DMS 273 treated with DMSO at 0.1 percent for 48 hours (cell line): Measurements from ENCODE around the gene APP.
"Not testable (repeated sequence)": the region's sequence is repeated elsewhere in the genome, so short reads cannot be mapped to it uniquely, and the experiment has no call there.

ENCODE experiments used
- DNase-seq: peaks from one replicate; lab custom pipeline; 2025; lab: John Stamatoyannopoulos, UW

Gene APP

DNA sequence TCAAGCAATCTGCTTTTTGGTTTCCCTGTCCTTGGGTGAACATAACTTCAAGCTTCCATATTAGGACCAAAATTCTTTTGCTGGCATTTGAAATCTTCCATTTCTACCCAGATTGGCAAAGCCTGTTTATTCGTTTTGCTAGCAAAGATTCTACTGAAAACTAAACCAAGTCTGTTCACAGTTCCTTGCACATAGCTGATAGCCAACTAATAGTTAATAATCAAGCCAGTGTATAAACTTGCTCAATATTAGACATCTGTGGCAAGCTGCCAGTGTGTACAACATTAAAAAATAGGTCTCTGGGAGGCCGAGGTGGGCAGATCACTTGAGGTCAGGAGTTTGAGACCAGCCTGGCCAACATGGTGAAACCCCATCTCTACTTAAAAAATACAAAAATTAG, 6.3 kb downstream of the APP start:
- no peak for DNase-seq

DNA sequence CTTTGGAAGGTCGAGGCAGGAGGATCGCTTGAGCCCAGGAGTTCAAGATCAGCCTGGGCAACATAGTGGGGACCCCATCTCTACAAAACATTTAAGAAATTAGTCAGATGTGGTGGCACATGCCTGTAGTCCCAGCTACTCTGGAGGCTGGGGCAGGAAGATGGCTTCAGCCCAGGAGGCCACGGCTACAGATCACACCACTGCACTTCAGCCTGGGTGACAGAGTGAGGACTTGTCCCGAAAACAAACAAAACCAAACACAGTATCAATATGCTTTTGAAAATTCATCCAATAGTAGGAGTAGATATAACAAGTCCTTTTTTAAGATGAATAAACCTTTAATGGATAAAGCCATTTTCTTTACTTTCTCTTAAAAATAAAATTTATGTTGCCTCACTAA, 8.5 kb downstream of the APP start:
- no peak for DNase-seq

DNA sequence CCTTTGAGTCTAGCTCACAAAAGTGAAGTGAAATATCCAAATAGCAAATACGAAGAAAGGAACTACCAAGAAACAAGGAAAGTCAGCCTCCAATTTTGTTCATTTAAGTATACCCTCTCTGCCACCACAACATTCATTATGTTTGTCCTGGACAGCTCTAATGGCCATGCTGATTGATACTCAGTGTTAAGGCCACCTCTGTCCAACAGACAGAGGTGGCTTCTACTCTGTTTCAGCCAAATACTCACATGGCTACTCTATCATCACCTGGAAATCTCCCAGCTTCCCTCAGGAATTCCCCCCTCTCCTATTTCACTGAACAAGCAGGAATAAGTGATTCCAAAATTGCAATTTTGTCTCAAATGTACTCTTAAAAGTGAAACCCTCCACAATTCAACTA, 10.7 kb downstream of the APP start:
- DNase-seq: no peak

DNA sequence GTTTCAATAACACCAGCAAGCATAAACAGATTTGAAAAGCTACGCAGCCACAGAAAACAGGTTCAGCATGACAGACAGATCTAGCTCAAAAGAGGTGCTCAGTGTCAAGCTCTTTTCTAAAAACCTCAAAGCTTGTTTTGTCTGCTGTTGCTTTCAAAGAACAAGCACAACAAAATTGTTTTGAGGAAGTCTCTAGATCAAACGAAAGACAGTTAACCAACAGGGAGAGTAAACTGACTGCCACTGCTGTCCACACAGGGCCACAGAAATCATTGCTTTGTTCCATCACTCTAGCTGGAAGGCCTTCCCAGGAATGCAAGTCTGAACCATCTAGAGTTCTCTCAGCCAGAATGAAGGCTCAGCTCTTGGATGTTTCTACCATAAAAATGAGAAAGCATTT, 12.8 kb downstream of the APP start:
- no peak for DNase-seq

DNA sequence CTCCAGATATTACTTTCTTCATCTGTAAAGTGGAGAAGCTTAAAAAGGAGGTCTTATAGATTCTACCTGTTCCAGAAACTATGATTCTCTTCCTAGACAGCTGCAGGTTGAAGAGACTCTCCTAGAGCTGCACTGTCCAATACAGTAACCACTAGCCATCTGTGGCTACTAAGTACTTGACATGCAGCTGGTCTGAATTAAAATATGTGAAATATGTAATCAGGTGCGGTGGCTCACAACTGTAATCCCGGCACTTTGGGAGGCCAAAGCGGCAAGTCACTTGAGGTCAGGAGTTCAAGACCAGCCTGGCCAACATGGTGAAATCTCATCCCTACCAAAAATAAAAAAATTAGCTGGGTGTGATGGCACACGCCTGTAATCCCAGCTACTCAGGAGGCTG, 15.8 kb downstream of the APP start:
- DNase-seq: no peak

DNA sequence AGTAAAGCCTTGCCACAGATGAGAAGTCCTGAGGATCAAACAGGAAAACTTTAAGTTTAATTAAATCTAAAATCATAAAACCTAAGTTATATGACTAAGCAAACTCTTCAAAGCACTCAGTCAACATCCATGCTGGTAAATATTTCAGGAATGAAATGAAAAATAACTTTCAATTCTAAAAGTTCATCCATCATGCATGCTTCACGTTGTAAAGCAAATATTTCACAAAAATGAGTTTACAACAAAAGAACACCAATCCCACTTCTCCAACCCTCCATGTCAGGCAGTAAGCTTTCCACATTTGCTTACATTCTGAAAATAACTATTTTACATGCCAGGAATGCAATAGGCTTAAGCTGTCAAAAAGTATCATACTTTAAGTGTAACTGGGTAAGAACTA, 16.8 kb downstream of the APP start:
- DNase-seq: no peak

DNA sequence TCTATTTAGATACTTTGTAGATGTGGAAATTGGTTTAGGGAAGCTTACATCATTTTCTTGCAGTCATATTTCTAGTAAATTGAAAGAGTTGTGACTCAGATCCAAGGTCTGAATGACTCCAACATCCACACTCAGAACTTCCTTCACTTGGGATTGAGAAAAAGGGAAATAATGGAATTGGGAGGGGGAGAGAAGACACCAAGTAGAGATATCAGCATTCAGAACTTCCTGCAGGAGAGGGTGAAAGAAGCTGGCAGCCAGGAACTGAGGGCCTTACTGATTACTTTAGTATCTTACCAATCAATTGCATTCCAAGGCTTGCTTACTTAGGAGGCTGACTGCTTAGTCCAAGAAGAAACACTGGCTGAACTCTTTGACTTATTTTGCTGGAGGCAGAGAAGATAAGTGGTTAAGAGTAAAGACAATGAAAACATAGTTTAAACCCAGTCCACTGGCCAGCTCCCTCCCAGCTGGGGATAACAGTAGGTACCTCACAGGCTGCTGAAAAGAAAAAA, 21.7 kb downstream of the APP start:
- DNase-seq: no peak

DNA sequence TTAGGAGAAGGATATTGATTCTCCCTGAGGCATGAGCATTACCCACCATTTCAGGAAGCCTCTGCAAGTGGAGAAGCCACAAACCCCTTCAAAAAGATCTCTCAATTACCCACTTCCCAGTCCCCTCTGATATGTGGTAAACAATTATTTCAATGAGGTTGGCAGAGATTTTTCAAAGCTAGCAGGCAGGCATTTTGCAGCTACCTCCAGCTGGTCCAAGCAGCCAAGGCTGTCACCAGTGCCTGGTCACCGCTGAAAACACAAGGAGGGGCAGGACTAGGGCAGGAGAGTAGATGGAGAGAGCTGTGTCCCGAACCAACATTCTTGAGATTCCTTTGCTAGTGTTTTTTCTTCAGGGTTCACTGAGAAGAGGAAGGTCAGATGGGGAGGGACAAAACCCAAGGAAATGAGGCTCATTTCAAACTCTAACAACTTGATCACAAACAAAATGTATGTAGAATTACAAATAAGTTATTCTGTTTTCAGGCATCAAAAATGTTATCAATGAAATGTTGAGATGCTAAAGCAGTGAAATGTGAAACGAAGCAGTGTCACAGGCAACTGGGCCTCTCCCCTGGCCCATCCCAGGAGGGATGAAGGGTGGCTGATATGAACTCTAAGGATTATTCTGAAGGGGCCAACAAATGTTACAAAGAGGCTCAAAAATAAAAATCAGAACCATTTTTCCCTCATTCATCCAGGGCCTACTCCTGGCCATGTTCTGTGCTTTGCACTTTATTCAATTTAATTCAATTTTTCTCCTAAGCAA, 22.3 kb downstream of the APP start:
- no peak for DNase-seq

DNA sequence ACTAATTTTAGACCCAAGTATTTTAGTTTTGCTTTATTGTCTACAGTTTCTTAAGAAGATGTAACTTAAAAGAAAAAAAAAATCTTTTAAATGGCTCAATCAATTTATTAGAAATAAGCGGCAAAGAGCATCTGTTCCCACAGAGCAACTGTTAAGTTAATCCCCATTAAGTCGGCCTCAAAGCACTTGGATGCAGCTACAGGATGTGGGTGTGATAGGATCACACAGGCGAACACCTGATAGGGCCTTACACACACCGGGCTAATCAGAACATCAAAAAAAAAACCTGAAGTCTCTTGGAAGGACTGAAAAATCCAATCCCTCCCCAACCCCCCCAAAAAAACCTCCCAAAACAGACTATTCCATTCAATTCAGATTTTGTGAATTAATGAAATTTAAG, 23.0 kb downstream of the APP start:
- no peak for DNase-seq

DNA sequence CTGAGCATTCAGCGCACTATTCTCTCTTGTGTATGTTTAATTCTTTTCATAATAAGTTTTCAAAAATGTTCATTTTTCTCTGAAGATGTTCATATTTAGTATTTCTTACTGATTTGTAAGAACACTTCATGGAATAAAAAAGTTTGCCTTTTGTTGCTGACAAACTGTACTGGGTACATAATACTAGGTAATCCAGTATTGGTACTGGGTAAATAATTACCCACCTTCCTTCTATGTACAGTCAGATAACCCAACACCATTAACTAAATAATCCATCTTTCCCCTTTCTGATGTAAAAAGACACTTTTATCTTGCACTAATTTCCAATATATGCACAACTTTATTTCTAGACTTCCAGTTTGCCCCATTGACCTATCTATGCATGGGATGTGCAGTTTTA, 23.9 kb downstream of the APP start:
- no peak for DNase-seq

DNA sequence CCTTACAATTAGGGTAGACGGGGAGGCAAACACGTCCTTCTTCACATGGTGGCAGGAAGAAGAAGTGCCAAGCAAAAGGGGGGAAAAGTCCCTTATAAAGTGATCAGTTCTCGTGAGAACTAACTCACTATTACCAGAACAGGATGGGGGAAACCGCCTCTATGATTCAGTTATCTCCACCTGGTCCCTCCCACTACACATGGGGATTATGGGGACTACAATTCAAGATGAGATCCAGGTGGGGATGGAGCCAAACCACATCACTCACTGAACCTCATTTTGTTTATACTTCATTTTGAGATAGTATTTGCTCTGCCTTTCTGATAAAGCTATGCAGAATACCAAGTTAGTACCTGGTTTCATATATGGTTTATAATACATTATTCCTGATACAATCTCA, 26.5 kb downstream of the APP start:
- DNase-seq: no peak

DNA sequence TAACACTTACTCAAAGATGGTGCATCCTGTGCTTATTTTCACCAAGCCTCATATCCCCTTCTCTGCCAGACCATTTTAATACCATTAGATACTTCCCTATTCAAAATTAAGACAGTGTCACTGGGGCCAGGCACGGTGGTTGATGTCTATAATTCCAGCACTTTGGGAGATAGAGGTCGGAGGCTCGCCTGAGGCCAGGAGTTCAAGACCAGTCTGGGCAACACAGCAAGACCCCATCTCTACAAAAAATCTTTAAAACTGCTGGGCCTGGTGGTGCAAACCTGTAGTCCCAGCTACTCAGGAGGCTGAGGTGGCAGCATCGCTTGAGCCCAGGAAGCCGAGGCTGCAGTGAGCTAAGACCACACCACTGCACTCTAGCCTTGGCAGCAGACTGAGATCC, 28.2 kb downstream of the APP start:
- no peak for DNase-seq

DNA sequence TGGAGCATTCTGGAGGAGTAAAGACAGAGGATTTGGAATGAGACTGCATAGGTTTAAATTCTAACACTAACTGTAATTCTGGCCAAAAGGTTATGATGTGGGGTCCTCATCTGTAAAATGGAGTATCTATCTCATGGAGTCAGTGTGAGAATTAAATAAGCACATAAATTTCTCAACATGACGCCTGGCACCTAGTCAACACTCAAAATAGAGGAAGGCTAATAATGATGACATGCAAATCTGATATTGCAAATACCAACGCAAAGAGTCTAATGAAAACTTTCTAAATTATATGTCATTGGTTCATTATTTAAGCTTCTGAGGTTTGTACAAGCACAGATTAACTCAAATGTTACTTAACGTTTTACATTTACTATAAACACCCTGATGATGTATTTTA, 29.6 kb downstream of the APP start:
- DNase-seq: no peak

DNA sequence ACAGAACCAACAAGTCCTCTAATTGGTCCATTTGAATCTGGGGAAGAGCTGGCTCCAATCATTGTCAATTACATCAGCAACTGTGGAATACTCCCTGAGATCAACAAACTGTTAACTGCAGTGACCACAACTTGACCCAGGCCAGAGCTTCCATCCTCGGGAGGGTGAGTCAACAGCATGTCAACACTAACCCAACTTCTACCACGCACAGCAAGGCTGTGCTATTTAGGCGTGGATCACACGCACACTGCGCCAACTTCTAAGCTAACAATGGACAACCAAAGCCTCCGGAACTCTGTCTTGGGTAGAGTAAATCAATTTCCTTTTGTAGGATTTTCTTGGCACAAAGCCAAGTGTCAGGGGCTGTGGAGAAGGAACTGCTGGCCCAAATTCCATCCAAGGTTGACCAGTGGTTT, 30.4 kb downstream of the APP start:
- no peak for DNase-seq

DNA sequence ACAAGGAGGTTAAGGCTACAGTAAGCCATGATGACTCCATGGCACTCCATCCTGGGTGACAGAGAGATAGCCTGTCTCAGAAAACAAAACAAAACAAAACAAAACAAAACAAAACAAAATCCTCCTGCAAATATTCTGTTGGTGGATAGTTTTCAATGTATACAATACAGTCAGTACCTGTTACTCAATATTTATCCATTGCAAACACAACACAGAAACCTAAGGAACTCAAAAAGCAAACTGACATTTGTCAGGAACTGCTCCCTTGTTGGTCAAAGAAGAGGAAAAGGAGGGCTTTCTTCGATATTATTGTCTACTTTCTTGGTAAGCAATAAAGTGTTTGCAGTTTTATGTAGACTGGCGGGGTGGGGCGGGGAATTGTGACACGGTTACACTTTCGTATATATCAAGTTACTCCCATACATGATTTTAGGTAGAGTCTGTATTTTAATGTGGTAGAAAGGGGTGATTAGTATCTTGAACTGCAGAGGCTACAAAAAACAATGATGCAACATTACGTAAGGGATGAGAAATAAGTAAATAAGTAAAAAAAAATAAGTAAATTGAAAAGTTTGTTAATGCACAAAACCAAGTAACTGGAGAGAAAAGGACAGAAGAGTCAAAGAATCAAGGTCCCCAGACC, 31.8 kb downstream of the APP start:
- no peak for DNase-seq

DNA sequence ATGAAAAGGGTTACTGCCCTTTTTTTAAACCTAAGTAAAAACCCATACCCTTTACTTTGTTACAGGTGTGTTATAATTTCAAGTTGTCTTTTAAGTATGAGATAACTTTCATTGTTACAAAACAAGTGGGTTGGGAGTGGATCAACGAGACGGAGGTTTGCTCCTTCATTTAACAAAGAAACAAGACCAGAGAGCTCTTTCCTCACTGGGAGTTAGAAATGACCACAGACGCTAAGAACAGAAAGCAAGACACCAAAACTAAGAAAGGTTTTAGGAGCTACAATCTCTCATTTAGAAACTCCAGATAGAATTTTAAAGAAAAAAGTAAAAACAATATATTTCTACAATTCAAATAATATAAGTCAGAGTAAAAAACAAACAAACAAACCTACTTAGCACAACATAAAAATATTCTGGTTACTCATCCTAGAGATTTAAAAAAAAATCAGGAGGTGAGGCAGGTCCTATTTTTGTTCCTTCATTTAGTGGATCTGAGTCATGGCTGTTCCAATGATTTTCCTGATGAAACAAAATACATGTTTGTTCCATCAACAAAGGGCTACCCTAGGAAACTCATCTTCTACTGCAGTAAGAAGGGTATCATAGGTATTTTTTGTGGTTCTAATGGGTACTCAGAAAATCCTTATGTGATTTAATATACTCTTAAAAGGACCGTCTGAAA, 33.0 kb downstream of the APP start:
- DNase-seq: no peak

DNA sequence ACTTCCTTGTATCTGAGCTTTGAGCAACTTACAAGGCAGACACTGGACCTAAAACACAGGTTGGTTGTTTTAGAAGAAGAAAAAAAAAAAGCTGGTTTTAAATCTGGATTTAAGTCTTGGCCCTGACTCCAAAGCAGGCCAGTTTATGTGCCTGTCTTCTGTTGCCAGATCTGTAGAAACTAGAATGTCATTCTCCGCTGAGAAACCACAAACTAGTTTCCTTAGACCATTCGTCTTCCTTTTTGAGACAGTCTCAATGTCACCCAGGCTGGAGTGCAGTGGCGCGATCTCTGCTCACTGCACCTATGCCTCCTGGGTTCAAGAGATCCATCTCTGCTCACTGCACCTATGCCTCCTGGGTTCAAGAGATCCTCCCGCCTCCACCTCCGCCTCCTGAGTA, 33.9 kb downstream of the APP start:
- no peak for DNase-seq

DNA sequence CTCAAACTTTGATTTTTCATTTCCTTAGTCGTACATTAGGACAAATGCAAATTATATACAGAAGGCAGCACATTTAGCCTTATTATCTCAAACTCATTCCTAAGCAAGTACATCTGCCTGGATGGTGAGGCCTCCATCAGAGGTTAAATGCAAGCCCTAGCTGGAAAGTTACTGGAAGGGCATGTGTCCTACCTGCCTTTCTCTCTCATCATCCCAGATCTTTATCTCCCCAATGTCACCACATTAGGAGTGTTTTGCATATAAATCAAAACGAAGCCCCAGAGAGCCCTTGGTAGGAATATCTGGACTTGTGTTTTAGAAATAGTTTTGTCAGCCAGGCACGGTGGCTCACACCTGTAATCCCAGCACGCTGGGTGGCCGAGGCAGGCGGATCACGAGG, 35.0 kb downstream of the APP start:
- DNase-seq: no peak

DNA sequence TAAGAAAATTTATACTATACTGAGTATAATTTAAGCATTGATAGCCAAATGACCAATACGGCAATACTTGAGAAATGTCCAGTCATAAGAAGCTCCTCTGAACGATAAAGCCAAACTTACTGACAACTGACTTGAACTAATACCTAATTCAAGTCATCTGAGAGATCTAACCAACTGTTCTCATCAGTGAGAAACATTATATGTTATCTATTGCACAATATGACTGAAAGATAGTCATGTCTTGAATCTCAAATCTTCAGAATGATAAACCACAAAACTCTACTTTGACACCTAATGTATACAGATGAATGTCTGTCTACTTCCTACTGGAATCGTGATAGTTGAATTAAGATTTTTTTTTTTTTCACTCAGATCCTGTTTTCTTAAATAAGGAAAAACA, 39.0 kb downstream of the APP start:
- no peak for DNase-seq

DNA sequence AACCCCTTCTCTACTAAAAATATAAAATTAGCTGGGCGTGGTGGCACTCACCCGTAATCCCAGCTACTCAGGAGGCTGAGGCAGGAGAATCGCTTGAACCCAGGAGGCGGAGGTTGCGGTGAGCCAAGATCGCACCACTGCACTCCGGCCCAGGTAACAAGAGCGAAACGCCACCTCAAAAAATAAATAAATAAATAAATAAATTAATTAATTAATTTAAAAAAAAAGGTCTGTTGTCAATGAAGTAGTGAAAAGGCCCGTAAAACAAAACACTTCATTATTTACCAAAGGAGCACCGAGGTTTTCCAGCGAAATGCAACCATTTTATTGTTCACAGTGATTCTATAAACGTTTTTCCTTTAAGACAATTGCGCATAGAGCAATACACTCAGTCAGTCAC, 39.5 kb downstream of the APP start:
- not testable (repeated sequence) for DNase-seq

DNA sequence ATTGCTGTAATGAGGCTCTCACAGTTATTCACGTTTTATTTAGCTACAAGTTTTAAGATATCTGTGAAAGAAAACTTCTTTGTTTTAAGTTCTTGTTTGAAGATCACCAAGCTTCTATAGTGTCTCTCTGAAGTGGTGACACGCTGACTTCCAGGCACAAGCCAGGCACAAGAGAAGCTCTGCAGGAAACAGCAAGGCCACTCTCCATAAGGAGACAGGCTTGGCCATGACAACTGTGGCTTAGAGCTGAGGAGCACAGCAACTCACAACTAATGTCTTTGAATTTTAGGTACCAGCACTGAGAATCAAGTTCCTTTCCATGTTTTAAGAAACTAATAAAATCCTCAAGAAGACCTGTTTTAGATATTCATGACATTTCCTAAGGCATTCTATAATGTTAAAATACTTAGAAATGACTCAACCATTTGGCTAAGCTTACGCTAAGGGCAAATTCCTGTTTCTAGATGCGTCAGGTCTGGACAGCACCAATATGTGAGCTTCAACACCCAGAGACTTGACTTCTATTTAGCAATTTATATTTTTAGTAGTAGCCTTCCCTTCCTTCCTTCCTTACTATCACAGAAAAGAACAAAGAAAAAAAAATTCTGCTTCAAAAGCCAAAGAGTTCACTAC, 40.2 kb downstream of the APP start:
- DNase-seq: no peak

DNA sequence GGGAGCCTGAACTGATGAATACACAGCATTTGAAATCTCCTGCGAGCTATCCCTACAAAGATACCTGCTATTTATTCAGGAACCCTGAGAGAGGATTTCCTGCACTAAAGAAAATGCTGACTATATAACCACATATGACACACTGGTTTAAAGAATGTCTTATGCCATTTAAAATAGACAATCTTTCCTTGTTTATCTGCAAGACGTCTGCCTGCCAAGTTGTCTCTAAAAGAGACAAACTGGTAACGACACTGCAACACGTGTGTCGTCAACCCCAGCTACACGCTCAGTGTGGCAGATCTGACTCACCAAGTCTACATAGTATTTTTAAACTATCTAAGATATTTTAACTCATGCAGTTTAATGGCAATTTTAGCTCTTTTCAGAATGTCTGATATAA, 42.7 kb downstream of the APP start:
- no peak for DNase-seq
